HEK293T (cell line): ENCODE data around the gene PEX7.
A peak's percentile ranks its signal among the peaks of the same experiment; 100 is the strongest.
"Not testable (repeated sequence)": the region's sequence is repeated elsewhere in the genome, so short reads cannot be mapped to it uniquely, and the experiment has no call there.

Experiments
- CTCF ChIA-PET: fragments of 350-600 bp; formaldehyde crosslinking; extraction: SDS; loops from one replicate; lab custom pipeline; 2021; ENCODE audit warnings: antibody characterized with exemption, inconsistent platforms; lab: Yijun Ruan, JAX
- POLR2A ChIA-PET: fragments of 350-600 bp; formaldehyde crosslinking; extraction: SDS; loops from one replicate; lab custom pipeline; 2020; ENCODE audit warnings: antibody characterized with exemption, inconsistent platforms; lab: Yijun Ruan, JAX
- DNase-seq: peaks from one replicate; pipeline ENCODE4 v3.0.0; 2012; ENCODE audit warnings: mixed read lengths; ENCODE audit errors: extremely low spot score
- ARNT ChIP-seq: fragments of 450-650 bp; IDR thresholded peaks from 2 replicates; pipeline ENCODE4 v1.6.1; 2017; ENCODE audit warnings: mild to moderate bottlenecking
- BHLHE40 ChIP-seq: fragments of 450-650 bp; IDR thresholded peaks from 2 replicates; pipeline ENCODE4 v1.6.1; 2016; ENCODE audit warnings: mild to moderate bottlenecking, moderate library complexity, borderline replicate concordance
- CTBP1 ChIP-seq: fragments of 450-650 bp; IDR thresholded peaks from 2 replicates; pipeline ENCODE4 v1.6.1; 2016; ENCODE audit warnings: borderline replicate concordance
- ELF4 ChIP-seq: fragments of 450-650 bp; IDR thresholded peaks from 2 replicates; pipeline ENCODE4 v1.6.1; 2017; ENCODE audit warnings: antibody characterized with exemption
- FOXA1 ChIP-seq: fragments of 450-650 bp; IDR thresholded peaks from 2 replicates; pipeline ENCODE4 v1.6.1; 2016; ENCODE audit warnings: mild to moderate bottlenecking
- FOXK2 ChIP-seq: fragments of 450-650 bp; IDR thresholded peaks from 2 replicates; pipeline ENCODE4 v1.6.1; 2016; ENCODE audit warnings: mild to moderate bottlenecking
- FOXM1 ChIP-seq: fragments of 450-650 bp; IDR thresholded peaks from 2 replicates; pipeline ENCODE4 v1.6.1; 2017; ENCODE audit warnings: mild to moderate bottlenecking, borderline replicate concordance
- HDGF ChIP-seq: fragments of 450-650 bp; IDR thresholded peaks from 2 replicates; pipeline ENCODE4 v1.6.1; 2017; ENCODE audit warnings: antibody characterized with exemption, borderline replicate concordance
- L3MBTL2 ChIP-seq: fragments of 450-650 bp; conservative IDR thresholded peaks from 2 replicates; pipeline ENCODE4 v1.6.1; 2016; ENCODE audit warnings: mild to moderate bottlenecking
- LEF1 ChIP-seq: fragments of 450-650 bp; IDR thresholded peaks from 2 replicates; pipeline ENCODE4 v1.6.1; 2017; ENCODE audit warnings: mild to moderate bottlenecking, borderline replicate concordance
- NFRKB ChIP-seq: fragments of 450-650 bp; IDR thresholded peaks from 2 replicates; pipeline ENCODE4 v1.6.1; 2016; ENCODE audit warnings: mild to moderate bottlenecking, moderate library complexity
- PKNOX1 ChIP-seq: fragments of 450-650 bp; IDR thresholded peaks from 2 replicates; pipeline ENCODE4 v1.6.1; 2016
- SP1 ChIP-seq: fragments of 450-650 bp; IDR thresholded peaks from 2 replicates; pipeline ENCODE4 v1.6.1; 2017
- SUZ12 ChIP-seq: fragments of 450-650 bp; IDR thresholded peaks from 2 replicates; pipeline ENCODE4 v1.6.1; 2016; ENCODE audit warnings: mild to moderate bottlenecking
- TARDBP ChIP-seq: fragments of 450-650 bp; IDR thresholded peaks from 2 replicates; pipeline ENCODE4 v1.6.1; 2016
- ZNF384 ChIP-seq: fragments of 450-650 bp; IDR thresholded peaks from 2 replicates; pipeline ENCODE4 v1.6.1; 2016

Gene PEX7

GRCh38 chr6:136812174-136812573 is 10.2 kb upstream of the PEX7 start:
- TF ChIP-seq ELF4: no peak
- no peak for TF ChIP-seq FOXA1
- no peak for TF ChIP-seq FOXK2
- no peak for TF ChIP-seq CTBP1
- TF ChIP-seq PKNOX1: no peak
- no peak for TF ChIP-seq TARDBP
- TF ChIP-seq BHLHE40: no peak
- TF ChIP-seq LEF1: no peak
- no peak for TF ChIP-seq ZNF384
- no peak for TF ChIP-seq NFRKB
- CTCF ChIA-PET: no interaction called here
- POLR2A ChIA-PET: no interaction called here
- DNase-seq: no peak

GRCh38 chr6:136815608-136816007 is 6.8 kb upstream of the PEX7 start:
- CTCF ChIA-PET, DNase-seq, POLR2A ChIA-PET: not testable (repeated sequence)

GRCh38 chr6:136816656-136817055 is 5.7 kb upstream of the PEX7 start:
- ChIA-PET POLR2A (no interaction called here), CTCF (interaction anchor here (1.4 kb wide), 1 partner anchor 24 kb away, joined by 4 read pairs; the partner anchor contains the start of gene MAP3K5)
- TF ChIP-seq HDGF (no peak), TARDBP (no peak), ZNF384 (no peak), NFRKB (no peak), SUZ12 (no peak), ARNT (no peak), FOXA1 (no peak), BHLHE40 (no peak), PKNOX1 (no peak), L3MBTL2 (no peak), LEF1 (no peak), ELF4 (no peak), CTBP1 (no peak), SP1 (no peak), FOXK2 (no peak), FOXM1 (no peak)
- DNase-seq: no peak

GRCh38 chr6:136820561-136820960 is 1.8 kb upstream of the PEX7 start:
- CTCF ChIA-PET: interaction anchor here (0.8 kb wide), 2 partner anchors 176 to 594 kb away, joined by 3 read pairs; no protein-coding TSS in a partner anchor
- no peak for DNase-seq
- POLR2A ChIA-PET: no interaction called here
- TF ChIP-seq FOXA1: no peak
- no peak for TF ChIP-seq LEF1
- no peak for TF ChIP-seq CTBP1
- no peak for TF ChIP-seq BHLHE40
- no peak for TF ChIP-seq HDGF

- peak; percentile 14 for DNase-seq
- CTCF ChIA-PET: interaction anchor here (0.6 kb wide), 1 partner anchor 22 kb away, joined by 3 read pairs; no protein-coding TSS in a partner anchor
- TF ChIP-seq ZNF384 (no peak), NFRKB (no peak), TARDBP (no peak), SP1 (no peak), L3MBTL2 (peak; percentile 83), FOXA1 (no peak)
- POLR2A ChIA-PET: interaction anchor here (0.6 to 1.3 kb wide), 3 partner anchors 11 to 532 kb away, joined by 3 to 6 read pairs (median 3); partner anchors contain the start of genes BCLAF1 and MAP3K5
These were observed 381 bp upstream of the PEX7 start for GRCh38 chr6:136822046-136822375.

- POLR2A ChIA-PET: interaction anchor here (1.4 kb wide), 1 partner anchor 179 kb away, joined by 3 read pairs; no protein-coding TSS in a partner anchor
- CTCF ChIA-PET: interaction anchor here (0.6 to 0.8 kb wide), 2 partner anchors 127 to 179 kb away, joined by 3 to 4 read pairs; no protein-coding TSS in a partner anchor
- TF ChIP-seq ZNF384: no peak
- no peak for TF ChIP-seq SP1
- TF ChIP-seq HDGF: no peak
- no peak for TF ChIP-seq LEF1
- TF ChIP-seq L3MBTL2: no peak
- TF ChIP-seq TARDBP: no peak
- no peak for TF ChIP-seq FOXM1
- no peak for DNase-seq
These were observed 802 bp downstream of the PEX7 start for GRCh38 chr6:136823128-136823660.

GRCh38 chr6:136826216-136826615 is 3.8 kb downstream of the PEX7 start:
- TF ChIP-seq BHLHE40 (no peak), LEF1 (no peak), FOXM1 (no peak), FOXA1 (no peak), HDGF (no peak), CTBP1 (no peak), FOXK2 (no peak), SP1 (no peak)
- POLR2A ChIA-PET: no interaction called here
- CTCF ChIA-PET: no interaction called here
- DNase-seq: no peak
